K562 (cell line): ENCODE data around the gene UBN1. TPM values are rescaled to one million over a fixed set of nuclear protein-coding genes. Genes with fewer than 3 reads are reported as not detected.

Experiments
- ATF4 ChIP-seq: fragments of 450-650 bp; formaldehyde crosslinking; IDR thresholded peaks from 2 replicates; pipeline ENCODE4 v1.4.0; 2022; ENCODE audit warnings: mild to moderate bottlenecking, moderate library complexity
- CEBPB ChIP-seq: fragments of 450-650 bp; IDR thresholded peaks from 2 replicates; pipeline ENCODE4 v1.6.1; 2016; ENCODE audit warnings: missing genetic modification characterization, missing compliant biosample characterization
- CHD2 ChIP-seq: IDR thresholded peaks from 2 replicates; pipeline ENCODE4 v1.6.1; 2011; ENCODE audit warnings: low read depth, low read length
- E2F3 ChIP-seq: fragments of 250-450 bp; sonication (Bioruptor Pico); IDR thresholded peaks from 2 replicates; pipeline ENCODE4 v1.4.0; 2020; ENCODE audit warnings: mild to moderate bottlenecking
- FOSL1 ChIP-seq: fragments of 200-800 bp; sonication (Bioruptor generic); conservative IDR thresholded peaks from 2 replicates; pipeline ENCODE4 v1.6.1; 2016; ENCODE audit warnings: missing genetic modification characterization, missing compliant biosample characterization
- FOXP1 ChIP-seq: sonication (generic); formaldehyde crosslinking; IDR thresholded peaks from 2 replicates; pipeline ENCODE4 v1.8.0; 2022; ENCODE audit warnings: mild to moderate bottlenecking, missing genetic modification reagents
- HNRNPLL ChIP-seq: fragments of 200-400 bp; formaldehyde crosslinking; IDR thresholded peaks from 2 replicates; pipeline ENCODE4 v1.6.1; 2017; ENCODE audit warnings: low read length, low read depth, mild to moderate bottlenecking; ENCODE audit not compliant: poor library complexity, severe bottlenecking
- HNRNPUL1 ChIP-seq: fragments of 200-400 bp; formaldehyde crosslinking; IDR thresholded peaks from 2 replicates; pipeline ENCODE4 v1.6.1; 2017; ENCODE audit warnings: low read length
- ID3 ChIP-seq, 2 experiments: fragments of 250-450 bp in 1 of 2; fragments of 450-650 bp in 1 of 2; sonication (Bioruptor Pico) in 1 of 2; IDR thresholded peaks; 2 replicates each; pipeline versions ENCODE4 v1.6.1 to v1.8.0; 2016 to 2021; ENCODE audit warnings: mild to moderate bottlenecking in 2 of 2, moderate library complexity in 2 of 2, missing compliant biosample characterization in 1 of 2, missing genetic modification characterization in 1 of 2
- KAT2B ChIP-seq: IDR thresholded peaks from one replicate; pipeline ENCODE4 v1.6.1; 2012; ENCODE audit warnings: low read depth, mild to moderate bottlenecking, control low read depth, inconsistent platforms, low read length, moderate library complexity
- LARP7 ChIP-seq: fragments of 450-650 bp; IDR thresholded peaks from 2 replicates; pipeline ENCODE4 v1.6.1; 2016
- MED1 ChIP-seq: sonication (generic); formaldehyde crosslinking; IDR thresholded peaks from 2 replicates; pipeline ENCODE4 v1.8.1; 2023; ENCODE audit warnings: missing genetic modification reagents, borderline replicate concordance
- RFX5 ChIP-seq: IDR thresholded peaks from 2 replicates; pipeline ENCODE4 v1.6.1; 2011; ENCODE audit warnings: low read depth, mild to moderate bottlenecking, improper control_type of control experiment, low read length
- SREBF1 ChIP-seq: fragments of 150-350 bp; IDR thresholded peaks from 2 replicates; pipeline ENCODE4 v1.6.1; 2014; ENCODE audit warnings: antibody characterized with exemption, low read depth, low read length, borderline replicate concordance
- USF2 ChIP-seq: sonication (generic); formaldehyde crosslinking; IDR thresholded peaks from 2 replicates; pipeline ENCODE4 v1.5.0; 2020; ENCODE audit warnings: missing genetic modification reagents
- ZBTB12 ChIP-seq: fragments of 250-450 bp; sonication (Bioruptor Pico); IDR thresholded peaks from 2 replicates; pipeline ENCODE4 v1.4.0; 2020
- ZNF589 ChIP-seq: fragments of 200-800 bp; sonication (Bioruptor generic); IDR thresholded peaks from 2 replicates; pipeline ENCODE4 v1.6.1; 2016; ENCODE audit warnings: low read depth, missing genetic modification characterization, missing compliant biosample characterization
- polyA plus RNA-seq, 8 experiments: library from polyadenylated mRNA; depleted of rRNA in 4 of 8; stranded (reverse) in 5 of 8; unstranded in 3 of 8; fragments of >200 nt; fragmentation: Nextera tagmentation in 2 of 8; fragmentation: Illumina TruSeq in 1 of 8; extraction: Ambion mirVana in 2 of 8; extraction: Trizol in 1 of 8; gene quantifications; 2 replicates each; pipeline versions ENCODE4 v1.2.1 to v1.2.3, GENCODE V29; 2011 to 2014; ENCODE audit warnings: inconsistent platforms in 1 of 8, missing spikeins in 1 of 8
- total RNA-seq, 7 experiments: library from RNA; depleted of rRNA in 6 of 7; stranded (reverse); fragments of >200 nt in 6 of 7; fragmentation: Illumina TruSeq in 2 of 7; extraction: Trizol in 2 of 7; gene quantifications; 2 replicates each; pipeline versions ENCODE4 v1.2.1 to v1.2.3, GENCODE V29; 2011 to 2021; ENCODE audit warnings: low replicate concordance in 1 of 7
- TF ChIP-seq, protein P1 (sequence below): fragments of 450-650 bp; IDR thresholded peaks from 2 replicates; pipeline ENCODE4 v1.6.1; 2016; ENCODE audit warnings: borderline replicate concordance
- TF ChIP-seq, protein P2 (sequence below): sonication (generic); formaldehyde crosslinking; IDR thresholded peaks from 2 replicates; pipeline ENCODE4 v1.9.0; 2022; ENCODE audit warnings: mild to moderate bottlenecking, missing genetic modification reagents
- TF ChIP-seq, protein P3 (sequence below): fragments of 450-650 bp; formaldehyde crosslinking; IDR thresholded peaks from 2 replicates; pipeline ENCODE4 v1.4.0; 2020; ENCODE audit warnings: mild to moderate bottlenecking, moderate library complexity

The UBN1 gene
- total and polyA plus RNA-seq, 9 of the 15 experiments (the other 6 are each of a cell fraction or from before 2014, with no cell fraction given), result 1.5 to 45.7 (median 20.6) TPM

DNA sequence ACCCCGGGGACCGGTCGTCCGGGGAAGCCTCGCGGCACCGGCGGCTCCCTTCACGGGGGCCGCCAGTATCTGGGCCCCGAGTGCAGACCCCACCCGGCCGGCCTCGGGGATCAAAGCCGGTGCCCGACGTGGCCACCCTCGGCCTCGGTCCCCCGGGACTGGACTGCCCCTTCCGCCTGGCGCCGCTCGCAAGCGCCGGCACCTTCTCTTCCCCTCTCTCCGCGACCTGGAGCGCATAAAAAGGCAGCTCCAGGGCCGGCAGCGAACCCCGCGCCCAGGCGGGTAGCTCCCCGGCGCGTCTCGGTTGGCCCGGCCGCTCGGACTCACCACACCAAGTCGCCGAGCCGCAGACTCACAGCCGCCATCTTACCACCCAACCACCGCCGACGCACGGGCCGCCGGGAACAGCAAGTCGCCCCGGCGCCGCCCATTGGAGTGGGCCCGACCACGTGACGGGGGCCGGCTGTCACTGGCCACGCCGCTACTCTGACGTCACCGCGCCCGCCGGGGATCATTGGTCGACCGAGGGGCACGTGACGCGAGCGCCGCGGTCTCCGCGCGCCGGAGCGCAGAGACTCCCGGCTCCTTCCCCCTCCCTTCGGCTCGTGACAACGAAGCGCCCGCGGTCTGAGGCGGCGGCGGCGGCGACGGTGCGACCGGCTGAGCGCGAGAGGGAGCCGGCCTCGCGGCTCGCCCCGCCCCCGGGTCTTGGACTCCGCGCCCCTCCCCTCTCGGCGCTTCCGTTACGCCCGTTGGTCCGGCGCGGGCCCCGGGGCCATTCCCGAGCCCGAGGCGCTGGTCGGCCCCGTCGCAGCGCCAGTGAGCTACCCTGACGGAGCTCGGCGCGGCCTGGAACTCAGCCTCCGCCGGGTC, at the start of gene UBN1, which contains the start of gene GLYR1 (continued):
- TF ChIP-seq FOSL1 (tag), result peak; percentile 51
- peak; percentile 99 for TF ChIP-seq USF2 (CRISPR knock-in tag)
- TF ChIP-seq CEBPB (tag), result no peak
- TF ChIP-seq HNRNPUL1, result no peak
- no peak for TF ChIP-seq LARP7
- peak; percentile 49 for TF ChIP-seq HNRNPLL
- TF ChIP-seq ZNF589 (CRISPR knock-in tag), result no peak
- peak; percentile 91 for TF ChIP-seq ZBTB12
- no peak for TF ChIP-seq ATF4
- TF ChIP-seq, protein P1, sequence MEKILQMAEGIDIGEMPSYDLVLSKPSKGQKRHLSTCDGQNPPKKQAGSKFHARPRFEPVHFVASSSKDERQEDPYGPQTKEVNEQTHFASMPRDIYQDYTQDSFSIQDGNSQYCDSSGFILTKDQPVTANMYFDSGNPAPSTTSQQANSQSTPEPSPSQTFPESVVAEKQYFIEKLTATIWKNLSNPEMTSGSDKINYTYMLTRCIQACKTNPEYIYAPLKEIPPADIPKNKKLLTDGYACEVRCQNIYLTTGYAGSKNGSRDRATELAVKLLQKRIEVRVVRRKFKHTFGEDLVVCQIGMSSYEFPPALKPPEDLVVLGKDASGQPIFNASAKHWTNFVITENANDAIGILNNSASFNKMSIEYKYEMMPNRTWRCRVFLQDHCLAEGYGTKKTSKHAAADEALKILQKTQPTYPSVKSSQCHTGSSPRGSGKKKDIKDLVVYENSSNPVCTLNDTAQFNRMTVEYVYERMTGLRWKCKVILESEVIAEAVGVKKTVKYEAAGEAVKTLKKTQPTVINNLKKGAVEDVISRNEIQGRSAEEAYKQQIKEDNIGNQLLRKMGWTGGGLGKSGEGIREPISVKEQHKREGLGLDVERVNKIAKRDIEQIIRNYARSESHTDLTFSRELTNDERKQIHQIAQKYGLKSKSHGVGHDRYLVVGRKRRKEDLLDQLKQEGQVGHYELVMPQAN, result peak; percentile 72; the same call in 1 of the 2 replicates
- peak; percentile 61; the same call in 1 of the 2 replicates for TF ChIP-seq FOXP1
- peak; percentile 71 for TF ChIP-seq CHD2
- TF ChIP-seq ID3 (CRISPR knock-in tag; IDR thresholded peaks at IDR 0.05), result no peak
- TF ChIP-seq ID3 (tag; IDR thresholded peaks at IDR 0.05), result no peak
- TF ChIP-seq, protein P2, sequence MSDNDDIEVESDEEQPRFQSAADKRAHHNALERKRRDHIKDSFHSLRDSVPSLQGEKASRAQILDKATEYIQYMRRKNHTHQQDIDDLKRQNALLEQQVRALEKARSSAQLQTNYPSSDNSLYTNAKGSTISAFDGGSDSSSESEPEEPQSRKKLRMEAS, result peak; percentile 93
- TF ChIP-seq E2F3 (CRISPR knock-in tag), result peak; percentile 66; the same call in 1 of the 2 replicates
- 0 out of 2 replicates have a peak, but pooled peaks have one; percentile 39 for TF ChIP-seq RFX5
- TF ChIP-seq KAT2B, result no peak
- peak; percentile 73; the same call in 1 of the 2 replicates for TF ChIP-seq SREBF1
- TF ChIP-seq, protein P3, sequence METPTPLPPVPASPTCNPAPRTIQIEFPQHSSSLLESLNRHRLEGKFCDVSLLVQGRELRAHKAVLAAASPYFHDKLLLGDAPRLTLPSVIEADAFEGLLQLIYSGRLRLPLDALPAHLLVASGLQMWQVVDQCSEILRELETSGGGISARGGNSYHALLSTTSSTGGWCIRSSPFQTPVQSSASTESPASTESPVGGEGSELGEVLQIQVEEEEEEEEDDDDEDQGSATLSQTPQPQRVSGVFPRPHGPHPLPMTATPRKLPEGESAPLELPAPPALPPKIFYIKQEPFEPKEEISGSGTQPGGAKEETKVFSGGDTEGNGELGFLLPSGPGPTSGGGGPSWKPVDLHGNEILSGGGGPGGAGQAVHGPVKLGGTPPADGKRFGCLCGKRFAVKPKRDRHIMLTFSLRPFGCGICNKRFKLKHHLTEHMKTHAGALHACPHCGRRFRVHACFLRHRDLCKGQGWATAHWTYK, result no peak; the same call in none of the 2 replicates
- no peak for TF ChIP-seq MED1 (CRISPR knock-in tag)
